H1 (cell line): ENCODE data around the gene ABL1. TPM values are rescaled to one million over a fixed set of nuclear protein-coding genes. Genes with fewer than 3 reads are reported as not detected.
A peak's percentile ranks its signal among the peaks of the same experiment; 100 is the strongest.

Experiments
- CTCF ChIA-PET: fragments of 300-600 bp; sonication (Branson Sonifier 250); formaldehyde crosslinking; loops from one replicate; lab custom pipeline; 2021; ENCODE audit not compliant: partially characterized antibody; lab: Charles Lee
- POLR2A ChIA-PET: fragments of 300-600 bp; sonication (Branson Sonifier 250); formaldehyde crosslinking; loops from one replicate; lab custom pipeline; 2021; ENCODE audit warnings: inconsistent platforms; ENCODE audit not compliant: partially characterized antibody; lab: Charles Lee
- DNase-seq, 2 experiments: peaks; one replicate each; pipeline versions ENCODE4 v3.0.0 to v3.0.0-alpha.2; 2010 to 2022; ENCODE audit warnings: low spot score in 2 of 2, low read depth in 1 of 2, mixed read lengths in 1 of 2
- FAIRE-seq: peaks from 2 replicates; lab custom pipeline; 2011; peaks lifted over from hg19 to GRCh38; lab: Jason Lieb, UNC
- H2AFZ ChIP-seq: 2 replicates; pipeline ENCODE4 v1.8.1; 2012; ENCODE audit warnings: low read length, inconsistent platforms
- H2AK5ac ChIP-seq: 2 replicates; pipeline ENCODE4 v1.6.1; 2013; ENCODE audit warnings: low read depth, low read length
- H2BK120ac ChIP-seq: replicated peaks from 2 replicates; pipeline ENCODE3; 2013; ENCODE audit warnings: low read depth, low read length, inconsistent platforms
- H2BK12ac ChIP-seq: 2 replicates; pipeline ENCODE4 v1.6.1; 2013; ENCODE audit warnings: low read depth, low read length
- H2BK15ac ChIP-seq: 2 replicates; pipeline ENCODE4 v1.6.1; 2013; ENCODE audit warnings: low read length
- H2BK20ac ChIP-seq: 2 replicates; pipeline ENCODE4 v1.6.1; 2013; ENCODE audit warnings: low read length
- H2BK5ac ChIP-seq: 2 replicates; pipeline ENCODE4 v1.6.1; 2013; ENCODE audit warnings: low read depth, low read length
- H3K14ac ChIP-seq: 2 replicates; pipeline ENCODE4 v1.6.1; 2013; ENCODE audit warnings: inconsistent platforms; ENCODE audit not compliant: insufficient read length
- H3K18ac ChIP-seq: 2 replicates; pipeline ENCODE4 v1.6.1; 2013; ENCODE audit warnings: low read length; ENCODE audit errors: extremely low read depth
- H3K23ac ChIP-seq: 2 replicates; pipeline ENCODE4 v1.6.1; 2013; ENCODE audit warnings: inconsistent platforms; ENCODE audit not compliant: insufficient read length
- H3K23me2 ChIP-seq: 2 replicates; pipeline ENCODE4 v1.6.1; 2013; ENCODE audit warnings: low read depth, low read length
- H3K27ac ChIP-seq: 2 replicates; pipeline ENCODE4 v1.6.1; 2011; ENCODE audit warnings: low read depth, low read length, inconsistent platforms
- H3K27me3 ChIP-seq, 4 experiments: replicated peaks in 1 of 4; 1 replicate in 1 of 4; 2 replicates in 3 of 4; pipeline versions ENCODE4 v1.6.1 to v1.8.1; 2011 to 2013; ENCODE audit warnings: low read length in 3 of 4, mild to moderate bottlenecking in 3 of 4, inconsistent platforms in 2 of 4, mixed read lengths in 2 of 4, moderate library complexity in 1 of 4; ENCODE audit not compliant: control insufficient read depth in 3 of 4, insufficient read depth in 3 of 4; ENCODE audit errors: extremely low read depth in 1 of 4
- H3K36me3 ChIP-seq, 4 experiments: 2 replicates each; pipeline versions ENCODE4 v1.6.1 to v1.8.1; 2011 to 2013; ENCODE audit warnings: mild to moderate bottlenecking in 4 of 4, low read length in 3 of 4, moderate library complexity in 2 of 4, control low read depth in 1 of 4, inconsistent platforms in 1 of 4; ENCODE audit not compliant: insufficient read depth in 4 of 4, control insufficient read depth in 2 of 4
- H3K4ac ChIP-seq: replicated peaks from 2 replicates; pipeline ENCODE3; 2013; ENCODE audit warnings: low read length, low read depth, mixed read lengths, inconsistent platforms; ENCODE audit not compliant: insufficient read length
- H3K4me1 ChIP-seq, 4 experiments: replicated peaks in 1 of 4; 1 replicate in 1 of 4; 2 replicates in 3 of 4; pipeline versions ENCODE4 v1.6.1 to v1.8.1; 2011 to 2013; ENCODE audit warnings: low read length in 3 of 4, inconsistent platforms in 2 of 4, mixed read lengths in 1 of 4; ENCODE audit not compliant: insufficient read depth in 4 of 4, control insufficient read depth in 3 of 4
- H3K4me2 ChIP-seq, 2 experiments: 2 replicates each; pipeline versions ENCODE4 v1.6.1 to v1.8.1; 2011 to 2013; ENCODE audit warnings: low read depth in 2 of 2, low read length in 2 of 2, control low read depth in 1 of 2, inconsistent platforms in 1 of 2, mild to moderate bottlenecking in 1 of 2; ENCODE audit not compliant: insufficient read depth in 1 of 2
- H3K4me3 ChIP-seq, 4 experiments: fragments of 200-600, 300-600 bp in 1 of 4; sonication (generic), shearing (Covaris generic), sonication (Bioruptor Twin) in 1 of 4; 2 replicates each; pipeline versions ENCODE4 v1.5.1 to v1.8.1; 2011 to 2016; ENCODE audit warnings: low read length in 4 of 4, low read depth in 3 of 4, control low read depth in 2 of 4, inconsistent platforms in 2 of 4, mild to moderate bottlenecking in 2 of 4, mixed read lengths in 1 of 4, moderate library complexity in 1 of 4; ENCODE audit not compliant: insufficient read depth in 2 of 4; ENCODE audit errors: extremely low read depth in 1 of 4
- H3K56ac ChIP-seq: replicated peaks from 2 replicates; pipeline ENCODE3; 2013; ENCODE audit warnings: low read depth, mild to moderate bottlenecking, mixed read lengths, low read length, inconsistent platforms; ENCODE audit not compliant: insufficient read length
- H3K79me1 ChIP-seq: 2 replicates; pipeline ENCODE4 v1.6.1; 2013; ENCODE audit warnings: low read depth, low read length, control low read depth
- H3K79me2 ChIP-seq, 2 experiments: 2 replicates each; pipeline versions ENCODE4 v1.6.1 to v1.8.1; 2012 to 2013; ENCODE audit warnings: low read length in 2 of 2, mild to moderate bottlenecking in 2 of 2, inconsistent platforms in 1 of 2; ENCODE audit not compliant: insufficient read depth in 2 of 2, control insufficient read depth in 1 of 2
- H3K9ac ChIP-seq, 4 experiments: replicated peaks in 1 of 4; 1 replicate in 1 of 4; 2 replicates in 3 of 4; pipeline versions ENCODE4 v1.6.1 to v1.8.1; 2011 to 2013; ENCODE audit warnings: low read depth in 3 of 4, low read length in 3 of 4, control low read depth in 2 of 4, mild to moderate bottlenecking in 2 of 4, moderate library complexity in 2 of 4, inconsistent platforms in 1 of 4; ENCODE audit errors: extremely low read depth in 1 of 4
- H3K9me3 ChIP-seq, 2 experiments: 2 replicates each; pipeline versions ENCODE4 v1.6.1 to v1.8.1; 2012 to 2013; ENCODE audit warnings: mild to moderate bottlenecking in 2 of 2, moderate library complexity in 2 of 2, control low read depth in 1 of 2, inconsistent platforms in 1 of 2, low read depth in 1 of 2, low read length in 1 of 2, mixed read lengths in 1 of 2; ENCODE audit not compliant: insufficient read depth in 2 of 2
- H4K20me1 ChIP-seq, 2 experiments: replicated peaks in 1 of 2; 2 replicates each; pipeline versions ENCODE3 to v1.8.1; 2011 to 2013; ENCODE audit warnings: inconsistent platforms in 2 of 2, low read length in 2 of 2, mild to moderate bottlenecking in 1 of 2; ENCODE audit not compliant: insufficient read depth in 2 of 2, control insufficient read depth in 1 of 2
- H4K5ac ChIP-seq: 2 replicates; pipeline ENCODE4 v1.6.1; 2013; ENCODE audit warnings: low read length, low read depth, mixed read lengths, inconsistent platforms; ENCODE audit not compliant: insufficient read length
- H4K8ac ChIP-seq: 2 replicates; pipeline ENCODE4 v1.8.0; 2013; ENCODE audit warnings: mild to moderate bottlenecking, moderate library complexity, low read length, inconsistent platforms; ENCODE audit not compliant: insufficient read depth; ENCODE audit errors: extremely low read depth
- H4K91ac ChIP-seq: replicated peaks from 2 replicates; pipeline ENCODE3; 2013; ENCODE audit warnings: low read length, mixed read lengths, inconsistent platforms; ENCODE audit not compliant: insufficient read length
- BCL11A ChIP-seq, 2 experiments: IDR thresholded peaks; one replicate each; pipeline ENCODE4 v1.6.1; 2011; ENCODE audit warnings: low read depth in 2 of 2, low read length in 2 of 2, mild to moderate bottlenecking in 2 of 2
- CBX8 ChIP-seq: fragments of 300-800, 300-1000 bp; sonication (generic); IDR thresholded peaks from 2 replicates; pipeline ENCODE4 v1.7.1; 2016; ENCODE audit warnings: low read depth, low read length, borderline replicate concordance
- EGR1 ChIP-seq: IDR thresholded peaks from 2 replicates; pipeline ENCODE4 v1.6.1; 2011; ENCODE audit warnings: low read depth, low read length, borderline replicate concordance
- EZH2 ChIP-seq: fragments of 200-600 bp; sonication (generic); IDR thresholded peaks from 2 replicates; pipeline ENCODE4 v1.7.1; 2012; ENCODE audit warnings: low read depth, mild to moderate bottlenecking, moderate library complexity, low read length, inconsistent platforms; ENCODE audit not compliant: severe bottlenecking
- KDM5A ChIP-seq: fragments of 200-600 bp; IDR thresholded peaks from 2 replicates; pipeline ENCODE4 v1.7.1; 2012; ENCODE audit warnings: mild to moderate bottlenecking, low read length, inconsistent platforms, mixed read lengths
- NANOG ChIP-seq: IDR thresholded peaks from 2 replicates; pipeline ENCODE4 v1.6.1; 2011; ENCODE audit warnings: low read length, low read depth, mild to moderate bottlenecking, inconsistent platforms; ENCODE audit not compliant: insufficient read depth, poor library complexity, severe bottlenecking
- PHF8 ChIP-seq: fragments of 200-600 bp; sonication (generic); conservative IDR thresholded peaks from 2 replicates; pipeline ENCODE4 v1.7.1; 2012; ENCODE audit warnings: low read depth, mild to moderate bottlenecking, inconsistent platforms, low read length, moderate library complexity
- RFX5 ChIP-seq: IDR thresholded peaks from 2 replicates; pipeline ENCODE4 v1.6.1; 2011; ENCODE audit warnings: low read depth, low read length, improper control_type of control experiment, borderline replicate concordance
- SIN3A ChIP-seq, 2 experiments: IDR thresholded peaks in 1 of 2; conservative IDR thresholded peaks in 1 of 2; 2 replicates each; pipeline ENCODE4 v1.6.1; 2011 to 2012; ENCODE audit warnings: low read length in 2 of 2, improper control_type of control experiment in 1 of 2, low read depth in 1 of 2, mild to moderate bottlenecking in 1 of 2
- SRF ChIP-seq: IDR thresholded peaks from 2 replicates; pipeline ENCODE4 v1.6.1; 2011; ENCODE audit warnings: mild to moderate bottlenecking, low read depth, low read length, moderate library complexity
- SUZ12 ChIP-seq: fragments of 200-600 bp; sonication (generic); IDR thresholded peaks from 2 replicates; pipeline ENCODE4 v1.6.1; 2012; ENCODE audit warnings: mild to moderate bottlenecking, inconsistent platforms, low read length, moderate library complexity, mixed read lengths
- YY1 ChIP-seq: IDR thresholded peaks from 2 replicates; pipeline ENCODE4 v1.6.1; 2011; ENCODE audit warnings: low read depth, mild to moderate bottlenecking, low read length
- WGBS, 2 experiments: shearing (Covaris generic) in 1 of 2; methylation state at CpG; one replicate each; pipeline versions ENCODE4 v1.1.6 to v1.1.7; 2013 to 2015; ENCODE audit warnings: low lambda C conversion rate in 2 of 2, mixed read lengths in 2 of 2, inconsistent platforms in 1 of 2, low coverage in 1 of 2, missing lambda C conversion rate in 1 of 2; ENCODE audit not compliant: insufficient replicate concordance in 2 of 2, insufficient coverage in 1 of 2, insufficient read length in 1 of 2; ENCODE audit errors: extremely low coverage in 1 of 2, missing lambda C conversion rate in 1 of 2; 5-methylcytosine and 5-hydroxymethylcytosine counted together
- polyA plus RNA-seq, 7 experiments: library from polyadenylated mRNA; depleted of rRNA in 3 of 7; stranded (reverse) in 5 of 7; unstranded in 2 of 7; fragments of >200 nt in 5 of 7; fragments of 200-250 nt in 2 of 7; gene quantifications; 1 replicate in 5 of 7; 2 replicates in 1 of 7; 4 replicates in 1 of 7; pipeline versions ENCODE4 v1.2.1 to v1.2.3, GENCODE V29; 2011 to 2013; ENCODE audit warnings: missing spikeins in 2 of 7, mixed read lengths in 2 of 7
- total RNA-seq: library from RNA; stranded (reverse); fragmentation: NEBNext Ultra II Directional; extraction: Animal tissue kit (Norgen Biotek cat#: 25700); gene quantifications from 2 replicates; pipeline ENCODE4 v1.2.1, GENCODE V29; 2021

Gene ABL1
- total and polyA plus RNA-seq, 2 of the 8 experiments (the other 6 are each of a cell fraction or from before 2014, with no cell fraction given): 35.3 to 104 TPM

- FAIRE-seq (no peak), DNase-seq (no peak)
- Histone ChIP-seq H2AFZ (no peak overlapping the region), H3K18ac (peak overlapping the region; percentile 13), H2AK5ac (no peak overlapping the region), H2BK5ac (no peak overlapping the region), H3K23ac (no peak overlapping the region), H3K23me2 (no peaks in the 10 kb centered on the region), H3K14ac (no peak overlapping the region), H4K8ac (no peak overlapping the region; the same call in 1 of the 2 replicates), H3K4me2 (no peak overlapping the region), H3K9ac (no peak overlapping the region), H3K27me3 (no peaks in the 10 kb centered on the region), H3K9me3 (no peaks in the 10 kb centered on the region), H3K27ac (no peak overlapping the region), H3K79me1 (no peaks in the 10 kb centered on the region), H3K56ac (no peak overlapping the region), H3K4ac (no peak overlapping the region), H2BK120ac (no peak overlapping the region), H2BK20ac (no peak overlapping the region), H2BK15ac (no peak overlapping the region), H4K91ac (no peak overlapping the region), H3K4me1 (peaks cover 0 to 18% (median 8%) of the 10 kb centered on the region in 4 experiments; a peak in 6 of 7 replicates), H4K20me1 (no peaks in the 10 kb centered on the region), H3K36me3 (no peaks in the 10 kb centered on the region), H2BK12ac (no peak overlapping the region), H4K5ac (no peak overlapping the region), H3K4me3 (no peak overlapping the region), H3K79me2 (no peaks in the 10 kb centered on the region)
- ChIA-PET CTCF (interaction anchor here (0.6 to 3.7 kb wide), 11 partner anchors 14 to 1605 kb away, joined by 3 to 14 read pairs (median 3); no protein-coding TSS in a partner anchor), POLR2A (no interaction called here)
- WGBS, 2 experiments: 77% methylated on average over 9 of the region's 14 CpGs; no CpG with 5 or more reads in 1 of the 2 experiments
- no peak for TF ChIP-seq PHF8
- no peak for TF ChIP-seq SRF
- TF ChIP-seq RFX5: no peak
- TF ChIP-seq KDM5A: no peak
- TF ChIP-seq SIN3A (conservative IDR thresholded peaks at IDR 0.05 in 1 of 2, IDR thresholded peaks at IDR 0.05 in 1 of 2; ENCODE audit: low read depth in 1 of 2, low read length in 2 of 2): no peak
- no peak for TF ChIP-seq YY1
- no peak for TF ChIP-seq SUZ12
- no peak for TF ChIP-seq EZH2
- TF ChIP-seq CBX8: no peak
- TF ChIP-seq BCL11A (IDR thresholded peaks at IDR 0.05; ENCODE audit: low read depth in 2 of 2, low read length in 2 of 2): no peak
- TF ChIP-seq EGR1: no peak
- TF ChIP-seq NANOG: no peak
Observed at GRCh38 chr9:130927995-130928900, 93.2 kb downstream of the ABL1 start.
